ENCODE measurements around the gene BEND4. TPM values are rescaled to one million over a fixed set of nuclear protein-coding genes. Genes with fewer than 3 reads are reported as not detected.
A peak's percentile ranks its signal among the peaks of the same experiment; 100 is the strongest.

Gene BEND4
- total RNA-seq (under 1 TPM in 2 of 6 donors, not detected in 4; 0.03 TPM), polyA plus RNA-seq (not detected)

DNA sequence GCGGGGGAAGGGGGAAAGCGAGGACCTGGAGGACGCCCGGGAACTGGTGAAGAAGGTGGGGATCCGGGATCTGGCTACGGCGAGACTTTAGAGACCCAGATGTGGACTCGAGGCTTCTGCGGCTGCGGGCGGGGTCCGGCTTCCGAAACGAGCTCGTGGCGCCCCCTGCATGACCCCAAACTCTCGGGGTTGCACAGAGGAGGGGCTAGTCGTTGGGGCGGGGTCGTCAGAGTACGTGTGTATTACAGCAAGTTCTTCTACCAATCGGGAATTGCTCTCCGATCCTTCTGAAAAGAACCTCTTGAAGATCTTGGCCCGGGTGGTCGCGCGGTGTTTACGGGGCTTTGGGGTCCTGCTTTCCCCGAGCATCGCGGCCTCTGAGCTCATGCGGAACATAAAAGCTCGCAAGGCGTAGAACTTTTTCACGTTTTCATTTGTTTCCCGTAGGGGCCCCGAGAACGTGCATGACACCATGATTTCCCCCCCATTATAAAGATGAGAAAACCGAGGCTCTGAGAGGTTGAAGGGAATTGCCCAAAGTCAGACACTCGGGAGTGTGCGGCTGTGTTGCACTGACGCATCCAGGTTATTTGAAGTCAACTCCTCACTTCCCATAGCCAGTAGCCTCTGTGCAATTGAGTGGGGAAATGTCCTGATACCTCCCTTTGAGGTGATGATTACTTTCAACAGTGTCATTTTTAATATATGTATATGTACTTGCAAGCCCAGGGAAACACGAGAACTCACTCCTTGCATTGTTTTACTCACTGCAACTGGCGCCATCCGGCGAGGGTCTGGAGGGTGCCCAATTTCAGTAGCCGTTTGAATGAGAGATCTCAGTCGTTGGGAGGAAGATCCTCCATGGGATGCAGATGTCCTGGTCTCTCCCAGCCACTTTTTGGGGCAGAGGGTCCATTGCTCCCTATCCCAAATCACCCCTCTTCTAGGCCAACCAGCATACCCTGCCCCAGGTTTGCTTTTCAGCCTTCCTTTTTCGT is at the start of gene BEND4:
Gene BEND4, minus strand, starts transcription at position 149 of the 998 bp plus-strand sequence. CDS start 512 bp downstream, outside the sequence.
- no peak for ATAC-seq
- H3K36me3 ChIP-seq = no peaks in the 10 kb centered on the region
- H3K9me3 ChIP-seq = no peaks in the 10 kb centered on the region
- peak in 1 of 6 donors; percentile 14 for DNase-seq
- 9 to 11% methylated on average over 48 to 49 of the region's 49 CpGs for WGBS, 2 donors
- no peak within 1 kb of the TSS for H3K27ac ChIP-seq
- TF ChIP-seq, protein P1, sequence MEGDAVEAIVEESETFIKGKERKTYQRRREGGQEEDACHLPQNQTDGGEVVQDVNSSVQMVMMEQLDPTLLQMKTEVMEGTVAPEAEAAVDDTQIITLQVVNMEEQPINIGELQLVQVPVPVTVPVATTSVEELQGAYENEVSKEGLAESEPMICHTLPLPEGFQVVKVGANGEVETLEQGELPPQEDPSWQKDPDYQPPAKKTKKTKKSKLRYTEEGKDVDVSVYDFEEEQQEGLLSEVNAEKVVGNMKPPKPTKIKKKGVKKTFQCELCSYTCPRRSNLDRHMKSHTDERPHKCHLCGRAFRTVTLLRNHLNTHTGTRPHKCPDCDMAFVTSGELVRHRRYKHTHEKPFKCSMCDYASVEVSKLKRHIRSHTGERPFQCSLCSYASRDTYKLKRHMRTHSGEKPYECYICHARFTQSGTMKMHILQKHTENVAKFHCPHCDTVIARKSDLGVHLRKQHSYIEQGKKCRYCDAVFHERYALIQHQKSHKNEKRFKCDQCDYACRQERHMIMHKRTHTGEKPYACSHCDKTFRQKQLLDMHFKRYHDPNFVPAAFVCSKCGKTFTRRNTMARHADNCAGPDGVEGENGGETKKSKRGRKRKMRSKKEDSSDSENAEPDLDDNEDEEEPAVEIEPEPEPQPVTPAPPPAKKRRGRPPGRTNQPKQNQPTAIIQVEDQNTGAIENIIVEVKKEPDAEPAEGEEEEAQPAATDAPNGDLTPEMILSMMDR (IDR thresholded peaks at IDR 0.05) = no peak
- peak within 1 kb of the TSS; percentile 12 to 49 (median 24) for H3K4me3 ChIP-seq
- FAIRE-seq = no peak
- intact Hi-C loops (cut with DNase I) = no loop called here
- peaks cover 0 to 28% (median 4%) of the 10 kb centered on the region in 4 donors for H3K27me3 ChIP-seq
- peaks cover 0 to 5% (median 3%) of the 10 kb centered on the region in 3 donors for H3K4me1 ChIP-seq

DNA sequence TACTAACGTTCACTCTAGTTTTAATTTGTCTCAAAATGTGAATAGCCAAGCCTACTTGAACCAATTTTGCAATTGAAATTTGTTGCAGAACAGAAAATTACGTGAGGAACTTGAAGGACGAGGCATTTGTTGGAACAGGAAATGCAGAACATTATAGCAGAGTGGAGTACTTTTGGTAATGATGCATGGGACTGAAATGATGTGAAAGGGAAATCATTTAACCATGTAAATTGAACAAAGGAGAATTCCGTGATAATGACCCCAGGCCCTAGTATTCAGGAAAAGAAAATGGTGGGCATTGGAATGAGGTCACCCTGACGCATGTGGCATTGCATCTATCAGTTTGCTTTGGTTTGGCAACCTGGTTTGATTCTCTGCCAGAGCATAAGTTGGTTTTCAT is 44.9 kb upstream of the BEND4 start:
- WGBS, 2 donors = 59 to 61% methylated on average over 5 of the region's 5 CpGs

GRCh38 chr4:42172921-42173320 is 20.5 kb upstream of the BEND4 start:
- FAIRE-seq (no peak), ATAC-seq (no peak)
- intact Hi-C loops (cut with DNase I) = no loop called here

More for the DNA sequence above, 44.9 kb upstream of the BEND4 start:
- Histone ChIP-seq H3K36me3 (no peaks in the 10 kb centered on the region), H3K9me3 (no peaks in the 10 kb centered on the region), H3K27me3 (no peaks in the 10 kb centered on the region), H3K4me1 (no peaks in the 10 kb centered on the region), H3K4me3 (no peak overlapping the region), H3K27ac (no peak overlapping the region)
- FAIRE-seq (no peak), DNase-seq (no peak), ATAC-seq (no peak)
- intact Hi-C loops (cut with DNase I) = no loop called here
- TF ChIP-seq, protein P1 (IDR thresholded peaks at IDR 0.05) = no peak

DNA sequence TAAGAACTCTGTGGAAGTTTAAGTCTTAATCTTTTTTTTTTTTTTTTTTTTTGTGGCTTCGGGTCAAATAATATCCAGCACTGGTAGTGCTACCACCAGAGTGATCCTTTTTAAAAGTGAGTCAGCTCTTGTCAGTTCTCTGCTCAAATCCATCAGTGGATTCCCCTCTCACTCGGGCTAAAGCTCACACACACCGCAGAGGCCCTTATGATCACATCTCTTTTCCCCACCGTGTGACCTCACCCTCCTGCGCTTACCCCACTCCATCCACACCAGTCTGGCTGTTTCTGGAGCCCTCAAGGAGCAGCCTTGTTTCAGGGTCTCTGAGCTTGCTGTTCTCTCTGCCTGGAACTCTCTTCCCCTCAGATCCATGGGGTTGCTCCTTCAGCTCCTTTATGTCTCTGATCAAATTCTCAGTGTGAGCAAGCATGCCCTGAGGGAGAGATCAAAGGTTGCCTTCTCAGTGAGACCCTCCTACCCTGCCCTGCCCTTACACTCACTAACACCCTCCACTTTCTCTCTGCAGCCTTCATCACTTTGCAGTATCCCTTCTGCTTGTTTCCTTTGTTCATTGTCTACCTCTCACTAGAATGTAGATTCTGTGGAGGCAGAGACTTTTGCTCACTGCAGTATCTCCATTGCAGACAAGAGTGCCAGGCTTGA is 19.8 kb upstream of the BEND4 start:
- FAIRE-seq = no peak
- Histone ChIP-seq H3K4me1 (no peaks in the 10 kb centered on the region), H3K9me3 (no peaks in the 10 kb centered on the region), H3K36me3 (no peaks in the 10 kb centered on the region), H3K27ac (no peak overlapping the region), H3K27me3 (no peaks in the 10 kb centered on the region), H3K4me3 (no peak overlapping the region)
- intact Hi-C loops (cut with DNase I) = no loop called here
- no peak for ATAC-seq
- no peak for DNase-seq
- TF ChIP-seq, protein P1 (IDR thresholded peaks at IDR 0.05) = no peak
- 55 to 64% methylated on average over 5 of the region's 5 CpGs for WGBS, 2 donors

More at GRCh38 chr4:42172921-42173320, 20.5 kb upstream of the BEND4 start:
- H3K9me3 ChIP-seq = no peaks in the 10 kb centered on the region
- no peaks in the 10 kb centered on the region for H3K4me1 ChIP-seq
- H3K4me3 ChIP-seq = no peak overlapping the region
- no peaks in the 10 kb centered on the region for H3K36me3 ChIP-seq
- H3K27ac ChIP-seq = no peak overlapping the region
- no peaks in the 10 kb centered on the region for H3K27me3 ChIP-seq
- no peak for DNase-seq
- TF ChIP-seq, protein P1 (IDR thresholded peaks at IDR 0.05) = no peak
- WGBS, 2 donors = 40 to 43% methylated on average over 2 of the region's 2 CpGs
